Pancreas (tissue), 10 donors: ENCODE results near the gene ELF3. TPM values are rescaled to one million over a fixed set of nuclear protein-coding genes. Genes with fewer than 3 reads are reported as not detected.
"Not testable (repeated sequence)": the region's sequence is repeated elsewhere in the genome, so short reads cannot be mapped to it uniquely, and the experiment has no call there.

Source experiments
- ATAC-seq, 4 donors: fragments of 200-7000 bp; cut with Tn5 transposase; one replicate each; pipeline versions ENCODE4 v1.8.0 to v1.9.1; 2020; ENCODE audit warnings: mild to moderate bottlenecking in 4 of 4, moderate library complexity in 4 of 4
- DNase-seq, 6 donors: peaks; one replicate each; pipeline ENCODE4 v3.0.0-alpha.2; 2020
- FAIRE-seq: peaks from 2 replicates; lab custom pipeline; 2012; peaks lifted over from hg19 to GRCh38; lab: Jason Lieb, UNC
- H3K27ac ChIP-seq, 4 donors: fragments of 200-600 bp; sonication (generic); 1 replicate in 3 of 4; 2 replicates in 1 of 4; pipeline versions ENCODE4 v1.5.0 to v1.8.0; 2020
- H3K27me3 ChIP-seq, 4 donors: fragments of 200-600 bp; one replicate each; pipeline ENCODE4 v1.8.0; 2021
- H3K36me3 ChIP-seq, 3 donors: fragments of 200-600 bp; sonication (generic) in 1 of 3; one replicate each; pipeline versions ENCODE4 v1.5.0 to v1.8.0; 2020 to 2021
- H3K4me1 ChIP-seq, 3 donors: fragments of 200-600 bp; one replicate each; pipeline ENCODE4 v1.8.0; 2021
- H3K4me3 ChIP-seq, 4 donors: fragments of 200-600 bp; sonication (generic) in 2 of 4; one replicate each; pipeline versions ENCODE4 v1.5.0 to v1.8.0; 2020 to 2021
- H3K9me3 ChIP-seq, 4 donors: fragments of 200-600 bp; one replicate each; pipeline ENCODE4 v1.8.0; 2021
- WGBS, 2 donors: extraction: QIAGEN DNeasy Blood & Tissue Kit; methylation state at CpG; one replicate each; pipeline ENCODE4 v1.1.7; 2013; 5-methylcytosine and 5-hydroxymethylcytosine counted together
- intact Hi-C, 3 donors: fragments of 100-400 bp; cut with DNase I; formaldehyde crosslinking; loops; one replicate each; pipeline versions ENCODE4 v1.11.1 to v1.14.2; 2022
- polyA plus RNA-seq, 2 donors: library from polyadenylated mRNA; stranded (reverse); fragments of 200-250 nt; gene quantifications; one replicate each; pipeline ENCODE4 v1.2.3, GENCODE V29; 2013
- total RNA-seq, 6 donors: library from RNA; stranded (reverse); fragmentation: NEBNext Ultra II Directional in 4 of 6; extraction: Animal tissue kit (Norgen Biotek cat#: 25700) in 4 of 6; gene quantifications; one replicate each; pipeline versions ENCODE4 v1.2.1 to v1.2.4, GENCODE V29; 2021 to 2023
- TF ChIP-seq, protein P1 (sequence below), 4 donors: fragments of 200-600 bp; sonication (generic) in 3 of 4; IDR thresholded peaks; one replicate each; pipeline versions ENCODE4 v1.5.0 to v1.8.0; 2021; ENCODE audit warnings: antibody characterized with exemption in 4 of 4
- donor health status: healthy with polysubstance abuse.
- donor health status: DM: no; HTN: no; CAD: no; lungs with moderate emphysema.
- donor health status: DM: no; HTN: no; CAD: no.
- donor health status: control.
- donor health status: control.
- donor health status: Bipolar disorder and iron deficiency.
- donor health status: DM: yes; HTN: yes; CAD: no.
- donor health status: DM: no; HTN: no; CAD: no.
- donor health status: DM: no; HTN: no; CAD: no.
- donor health status: DM: yes; HTN: yes; CAD: no.

ELF3 gene
- total RNA-seq: 100 to 1,000 TPM in 5 of 6 donors, 10 to 100 TPM in 1; 99.3 to 278 (median 158) TPM
- 100 to 1,000 TPM; 284 to 447 TPM for polyA plus RNA-seq

DNA sequence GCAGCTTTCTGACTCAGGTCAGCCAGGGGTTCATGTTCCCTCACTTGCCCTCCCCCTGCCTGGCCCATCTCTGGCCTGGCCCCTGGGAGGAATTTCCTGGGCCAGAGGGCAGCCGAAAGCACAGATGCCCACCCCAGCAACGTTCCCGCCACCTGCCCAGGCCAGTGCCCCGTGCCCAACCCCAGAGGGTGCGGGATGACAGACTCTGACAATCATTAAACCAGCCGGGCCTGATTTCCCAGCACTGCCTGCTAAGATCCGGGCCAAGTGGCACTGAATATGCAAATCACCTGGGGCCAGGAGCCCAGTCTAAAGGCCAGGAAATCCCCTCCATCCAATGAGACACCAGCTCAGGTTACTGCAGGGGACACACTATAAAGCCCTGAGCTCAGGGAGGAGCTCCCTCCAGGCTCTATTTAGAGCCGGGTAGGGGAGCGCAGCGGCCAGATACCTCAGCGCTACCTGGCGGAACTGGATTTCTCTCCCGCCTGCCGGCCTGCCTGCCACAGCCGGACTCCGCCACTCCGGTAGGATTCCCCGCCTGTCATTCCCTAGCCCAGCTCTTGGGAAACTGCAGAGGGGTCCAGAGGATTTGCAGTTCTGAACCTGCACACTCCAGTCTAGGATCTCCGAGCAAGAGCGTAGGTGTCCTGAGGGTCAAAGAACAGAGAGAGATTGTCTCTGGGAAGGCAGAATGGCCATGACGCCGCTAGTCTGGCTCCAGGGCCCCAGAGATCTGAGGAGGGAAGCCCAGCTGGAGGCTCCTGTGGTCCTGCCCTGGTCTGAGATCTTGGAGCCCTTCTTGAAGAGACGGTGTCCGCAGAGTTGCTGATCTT is at the start of gene ELF3:
Gene ELF3 (plus strand): TSS at position 408 of the 836 bp plus-strand sequence. CDS start 550 bp downstream, outside the sequence.
- intact Hi-C loops: loop anchor here in 1 of 3 donors (5.0 kb wide), 1 partner anchor 97 kb away; no protein-coding TSS in a partner anchor

GRCh38 chr1:201962382-201962781 is 48.0 kb upstream of the ELF3 start:
- H3K9me3 ChIP-seq, intact Hi-C loops, H3K4me3 ChIP-seq, DNase-seq, H3K27me3 ChIP-seq, H3K27ac ChIP-seq, FAIRE-seq, ATAC-seq, H3K4me1 ChIP-seq: not testable (repeated sequence)
- WGBS, 2 donors: 88 to 94% methylated on average over 10 of the region's 10 CpGs
- H3K36me3 ChIP-seq: peaks cover 2 to 52% (median 35%) of the 10 kb centered on the region in 3 donors

More for the DNA sequence above, at the start of gene ELF3:
- Histone ChIP-seq H3K36me3 (peaks cover 3 to 35% (median 13%) of the 10 kb centered on the region in 3 donors), H3K4me3 (peak within 1 kb of the TSS; percentile 61 to 96 (median 76)), H3K9me3 (no peaks in the 10 kb centered on the region), H3K4me1 (peaks cover 13 to 30% (median 14%) of the 10 kb centered on the region in 3 donors), H3K27ac (peak within 1 kb of the TSS; percentile 86 to 97 (median 92)), H3K27me3 (no peaks in the 10 kb centered on the region)
- TF ChIP-seq, protein P1, sequence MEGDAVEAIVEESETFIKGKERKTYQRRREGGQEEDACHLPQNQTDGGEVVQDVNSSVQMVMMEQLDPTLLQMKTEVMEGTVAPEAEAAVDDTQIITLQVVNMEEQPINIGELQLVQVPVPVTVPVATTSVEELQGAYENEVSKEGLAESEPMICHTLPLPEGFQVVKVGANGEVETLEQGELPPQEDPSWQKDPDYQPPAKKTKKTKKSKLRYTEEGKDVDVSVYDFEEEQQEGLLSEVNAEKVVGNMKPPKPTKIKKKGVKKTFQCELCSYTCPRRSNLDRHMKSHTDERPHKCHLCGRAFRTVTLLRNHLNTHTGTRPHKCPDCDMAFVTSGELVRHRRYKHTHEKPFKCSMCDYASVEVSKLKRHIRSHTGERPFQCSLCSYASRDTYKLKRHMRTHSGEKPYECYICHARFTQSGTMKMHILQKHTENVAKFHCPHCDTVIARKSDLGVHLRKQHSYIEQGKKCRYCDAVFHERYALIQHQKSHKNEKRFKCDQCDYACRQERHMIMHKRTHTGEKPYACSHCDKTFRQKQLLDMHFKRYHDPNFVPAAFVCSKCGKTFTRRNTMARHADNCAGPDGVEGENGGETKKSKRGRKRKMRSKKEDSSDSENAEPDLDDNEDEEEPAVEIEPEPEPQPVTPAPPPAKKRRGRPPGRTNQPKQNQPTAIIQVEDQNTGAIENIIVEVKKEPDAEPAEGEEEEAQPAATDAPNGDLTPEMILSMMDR (IDR thresholded peaks at IDR 0.05): no peak
- WGBS, 2 donors: 14 to 18% methylated on average over 23 to 24 of the region's 24 CpGs
- DNase-seq: peak; percentile 92 to 98 (median 96)
- peak; percentile 77 to 83 (median 80) for ATAC-seq
- no peak for FAIRE-seq

DNA sequence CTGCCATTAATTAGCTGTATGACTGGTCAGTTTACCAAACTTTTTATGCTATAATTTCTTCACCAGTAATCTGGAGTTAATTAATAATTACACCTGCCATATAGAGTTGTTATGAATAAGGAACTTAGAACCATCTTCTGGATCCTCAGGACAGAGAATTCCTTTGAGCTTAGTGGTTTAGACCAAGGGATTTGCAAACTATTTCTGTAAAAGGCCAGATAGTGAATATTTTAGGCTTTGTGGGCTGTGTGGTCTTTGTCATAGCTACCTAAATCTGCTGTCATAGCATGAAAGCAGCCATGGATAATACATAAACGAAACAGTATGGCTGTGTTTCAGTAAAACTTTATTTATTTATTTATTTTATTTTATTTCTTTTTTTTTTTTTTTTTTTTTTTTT is 46.1 kb upstream of the ELF3 start:
- Histone ChIP-seq H3K27ac (no peak overlapping the region), H3K27me3 (no peaks in the 10 kb centered on the region), H3K9me3 (no peaks in the 10 kb centered on the region), H3K4me1 (no peaks in the 10 kb centered on the region), H3K4me3 (no peak overlapping the region), H3K36me3 (peaks cover 0 to 51% (median 28%) of the 10 kb centered on the region in 3 donors)
- TF ChIP-seq, protein P1 (IDR thresholded peaks at IDR 0.05): no peak
- intact Hi-C loops: no loop called here
- DNase-seq (no peak), FAIRE-seq (no peak), ATAC-seq (no peak)
- WGBS, 2 donors: 79 to 82% methylated on average over 1 of the region's 1 CpG

DNA sequence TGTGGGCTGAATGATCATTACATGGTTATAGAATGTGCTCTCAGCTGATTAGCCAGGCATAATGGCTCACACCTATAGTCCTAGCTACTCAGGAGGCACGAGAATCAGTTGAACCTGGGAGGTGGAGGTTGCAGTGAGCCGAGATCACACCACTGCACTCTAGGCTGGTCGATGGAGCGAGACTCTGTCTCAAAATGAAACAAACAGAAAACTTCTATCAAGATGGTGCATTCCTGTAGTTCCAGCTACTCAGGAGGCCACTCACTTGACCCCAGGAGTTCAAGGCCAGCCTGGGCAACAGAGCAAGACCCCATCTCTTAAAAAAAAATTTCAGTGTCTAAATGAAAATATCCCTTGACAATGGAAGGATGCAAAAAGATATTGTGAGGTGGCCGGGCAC is 44.2 kb upstream of the ELF3 start:
- peaks cover 0 to 55% (median 29%) of the 10 kb centered on the region in 3 donors for H3K36me3 ChIP-seq
- no peak for ATAC-seq
- no peaks in the 10 kb centered on the region for H3K27me3 ChIP-seq
- TF ChIP-seq, protein P1 (IDR thresholded peaks at IDR 0.05): no peak
- intact Hi-C loops: no loop called here
- FAIRE-seq: no peak
- 92 to 93% methylated on average over 5 of the region's 5 CpGs for WGBS, 2 donors
- H3K4me3 ChIP-seq: no peak overlapping the region
- H3K27ac ChIP-seq: no peak overlapping the region
- H3K4me1 ChIP-seq: peaks cover 0 to 4% (median 0%) of the 10 kb centered on the region in 3 donors
- no peak for DNase-seq
- no peaks in the 10 kb centered on the region for H3K9me3 ChIP-seq

- ATAC-seq (no peak), FAIRE-seq (no peak)
- H3K36me3 ChIP-seq: peaks cover 0 to 37% (median 25%) of the 10 kb centered on the region in 3 donors
Observed at GRCh38 chr1:201968202-201968925, 42.0 kb upstream of the ELF3 start.

More at GRCh38 chr1:201968202-201968925, 42.0 kb upstream of the ELF3 start:
- intact Hi-C loops: no loop called here
- 85 to 89% methylated on average over 16 of the region's 16 CpGs for WGBS, 2 donors
- DNase-seq: no peak
- no peaks in the 10 kb centered on the region for H3K27me3 ChIP-seq
- TF ChIP-seq, protein P1 (IDR thresholded peaks at IDR 0.05): no peak
- H3K27ac ChIP-seq: no peak overlapping the region
- H3K4me3 ChIP-seq: no peak overlapping the region
- no peaks in the 10 kb centered on the region for H3K9me3 ChIP-seq
- peaks cover 0 to 4% (median 0%) of the 10 kb centered on the region in 3 donors for H3K4me1 ChIP-seq
